ENCODE data around the gene KRTAP5-11.
"Not testable (repeated sequence)": the region's sequence is repeated elsewhere in the genome, so short reads cannot be mapped to it uniquely, and the experiment has no call there.

KRTAP5-11 gene

DNA sequence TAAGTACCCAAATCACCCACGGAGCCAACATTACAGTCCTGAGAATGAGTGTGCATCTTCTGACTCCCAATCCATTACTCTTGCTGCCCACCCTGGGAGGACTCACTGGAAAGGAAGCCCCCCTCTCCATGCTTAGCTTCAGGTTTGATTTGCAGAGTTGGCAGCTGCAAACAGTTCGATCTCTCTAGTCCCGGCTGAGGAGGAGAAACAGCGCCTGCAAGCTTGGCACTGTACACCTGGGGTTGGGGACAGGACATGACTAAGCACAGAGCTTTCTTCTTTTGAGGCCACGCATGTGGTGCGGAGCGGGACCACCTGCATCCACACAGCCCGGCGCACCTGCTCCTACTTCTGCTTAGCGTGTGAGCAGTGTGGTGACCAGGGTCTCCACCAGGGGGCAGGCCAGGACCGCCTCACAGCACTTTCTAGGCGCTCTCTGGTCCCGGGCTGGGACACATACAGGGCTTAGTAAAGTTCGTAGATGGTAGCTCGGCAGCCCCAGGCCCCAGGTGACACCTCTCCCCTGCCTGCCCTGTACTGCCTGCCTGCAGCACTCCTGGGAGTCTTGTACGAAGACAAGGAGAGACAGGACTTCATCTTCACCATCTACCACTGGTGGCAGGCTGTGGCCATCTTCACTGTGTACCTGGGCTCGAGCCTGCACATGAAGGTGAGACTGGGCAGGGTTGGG is 22.3 kb upstream of the KRTAP5-11 start:
- TF ChIP-seq CTCF (IDR thresholded peaks at IDR 0.05; ENCODE audit: borderline replicate concordance, insufficient read depth, low read depth, low read length): peak; percentile 19; the same call in 1 of the 2 replicates
- not testable (repeated sequence) for H3K4me3 ChIP-seq (ENCODE audit: low read depth, low read length)

DNA sequence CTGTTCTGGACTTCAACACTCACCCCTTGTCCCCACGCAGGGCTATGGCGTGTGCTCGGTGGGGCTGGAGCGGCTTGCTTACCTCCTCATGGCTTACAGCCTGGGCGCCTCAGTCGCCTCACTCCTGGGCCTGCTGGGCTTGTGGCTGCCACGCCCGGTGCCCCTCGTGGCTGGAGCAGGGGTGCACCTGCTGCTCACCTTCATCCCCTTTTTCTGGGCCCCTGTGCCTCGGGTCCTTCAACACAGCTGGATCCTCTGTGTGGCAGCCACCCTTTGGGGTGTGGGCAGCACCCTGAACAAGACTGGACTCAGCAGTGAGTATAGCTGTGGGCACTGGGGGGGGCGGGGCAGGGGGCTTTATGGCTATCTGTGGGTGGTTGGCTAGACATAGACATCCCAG is 20.5 kb upstream of the KRTAP5-11 start:
- not testable (repeated sequence) for H3K4me3 ChIP-seq (ENCODE audit: low read depth, low read length)

DNA sequence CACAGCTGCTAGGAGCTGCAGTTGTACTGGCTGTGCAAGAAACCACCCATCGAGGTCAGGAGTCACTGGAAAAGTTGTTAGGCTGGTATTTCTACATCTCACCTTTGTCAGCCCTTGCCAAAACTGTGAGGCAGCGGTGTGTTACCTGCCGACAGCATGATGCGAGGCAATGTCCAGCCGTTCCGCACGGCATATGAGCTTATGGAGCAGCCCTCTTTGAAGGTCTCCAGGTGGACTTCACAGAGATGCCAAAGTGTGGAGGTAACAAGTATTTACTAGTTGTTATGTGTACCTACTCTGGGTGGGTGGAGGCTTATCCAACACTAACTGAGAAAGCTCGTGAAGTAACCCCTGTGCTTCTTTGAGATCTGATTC is 6.9 kb upstream of the KRTAP5-11 start:
- not testable (repeated sequence) for H3K4me3 ChIP-seq (ENCODE audit: low read depth, low read length)

DNA sequence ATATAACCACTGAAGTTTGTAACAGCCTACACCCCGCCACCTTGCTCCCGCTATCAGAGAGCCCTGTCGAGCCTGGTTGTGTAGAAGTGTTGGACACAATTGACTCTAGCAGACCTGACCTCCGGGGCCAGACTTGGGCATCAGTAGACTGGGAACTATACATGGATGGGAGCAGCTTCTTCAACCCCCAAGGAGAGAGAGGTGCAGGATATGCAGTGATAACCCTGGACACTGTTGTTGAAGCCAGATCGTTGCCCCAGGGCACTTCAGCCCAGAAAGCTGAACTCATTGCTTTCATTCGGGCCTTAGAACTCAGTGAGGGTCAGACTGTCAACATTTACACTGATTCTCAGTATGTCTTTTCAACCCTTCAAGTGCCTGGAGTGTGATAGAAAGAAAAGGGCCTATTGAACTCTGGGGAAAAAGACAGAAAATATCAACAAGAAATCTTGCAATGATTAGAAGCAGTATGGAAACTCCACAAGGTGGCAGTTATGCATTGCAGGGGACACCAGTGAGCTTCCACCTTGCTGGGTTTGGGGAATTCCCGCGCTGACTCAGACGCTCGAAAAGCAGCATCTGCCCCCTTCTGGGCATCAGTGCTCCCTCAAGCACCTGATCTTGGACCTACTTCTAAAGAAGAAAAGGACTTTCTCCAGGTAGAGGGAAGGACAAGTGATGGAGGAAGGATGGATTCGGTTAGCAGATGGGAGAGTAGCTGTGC is 6.3 kb upstream of the KRTAP5-11 start:
- not testable (repeated sequence) for H3K4me3 ChIP-seq (ENCODE audit: low read depth, low read length)
- peak; percentile 35; the same call in 1 of the 2 replicates for TF ChIP-seq CTCF (IDR thresholded peaks at IDR 0.05; ENCODE audit: borderline replicate concordance, insufficient read depth, low read depth, low read length)

DNA sequence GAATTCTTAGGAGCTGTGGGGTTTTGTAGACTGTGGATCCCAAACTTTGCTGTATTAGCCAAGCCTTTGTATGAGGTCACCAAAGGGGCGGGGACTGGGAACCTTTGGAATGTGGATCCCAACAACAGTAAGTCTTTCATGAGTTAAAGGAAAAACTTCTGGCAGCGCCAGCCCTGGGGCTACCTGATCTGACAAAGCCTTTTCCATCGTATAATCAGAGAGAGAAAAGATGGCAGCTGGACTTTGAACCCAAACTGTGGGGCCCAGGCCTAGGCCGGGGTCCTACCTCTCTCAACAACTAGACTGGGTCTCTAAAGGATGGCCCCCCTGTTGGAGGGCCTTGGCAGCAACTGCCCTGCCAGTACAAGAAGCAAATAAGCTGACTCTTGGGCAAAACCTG is 5.6 kb upstream of the KRTAP5-11 start:
- H3K4me3 ChIP-seq (ENCODE audit: low read depth, low read length): not testable (repeated sequence)

DNA sequence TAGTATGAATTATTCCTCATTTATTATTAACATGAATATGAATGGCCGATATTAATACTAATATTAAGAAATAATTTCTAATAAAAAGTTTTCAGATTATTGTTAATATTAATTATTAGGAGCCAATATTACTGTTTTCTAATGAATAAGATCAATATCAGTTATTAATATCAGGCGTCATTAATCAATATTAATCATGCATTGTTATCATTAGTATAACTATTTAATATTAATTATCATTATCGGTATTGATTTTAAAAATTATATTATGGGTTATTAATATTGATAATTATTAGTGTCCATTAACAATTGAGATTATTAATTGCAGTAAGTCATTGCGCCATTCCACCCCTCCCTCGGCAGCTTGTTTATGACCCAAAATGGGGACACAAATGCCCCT is 3.0 kb upstream of the KRTAP5-11 start:
- H3K4me3 ChIP-seq (ENCODE audit: low read depth, low read length): not testable (repeated sequence)

- H3K4me3 ChIP-seq (ENCODE audit: low read depth, low read length): not testable (repeated sequence)
Measured at GRCh38 chr11:71582969-71583368, 294 bp upstream of the KRTAP5-11 start.

- TF ChIP-seq CTCF (IDR thresholded peaks at IDR 0.05; ENCODE audit: borderline replicate concordance, insufficient read depth, low read depth, low read length): no peak
- H3K4me3 ChIP-seq (ENCODE audit: low read depth, low read length): no peak overlapping the region
Measured at GRCh38 chr11:71581826-71582225, 849 bp downstream of the KRTAP5-11 start.

DNA sequence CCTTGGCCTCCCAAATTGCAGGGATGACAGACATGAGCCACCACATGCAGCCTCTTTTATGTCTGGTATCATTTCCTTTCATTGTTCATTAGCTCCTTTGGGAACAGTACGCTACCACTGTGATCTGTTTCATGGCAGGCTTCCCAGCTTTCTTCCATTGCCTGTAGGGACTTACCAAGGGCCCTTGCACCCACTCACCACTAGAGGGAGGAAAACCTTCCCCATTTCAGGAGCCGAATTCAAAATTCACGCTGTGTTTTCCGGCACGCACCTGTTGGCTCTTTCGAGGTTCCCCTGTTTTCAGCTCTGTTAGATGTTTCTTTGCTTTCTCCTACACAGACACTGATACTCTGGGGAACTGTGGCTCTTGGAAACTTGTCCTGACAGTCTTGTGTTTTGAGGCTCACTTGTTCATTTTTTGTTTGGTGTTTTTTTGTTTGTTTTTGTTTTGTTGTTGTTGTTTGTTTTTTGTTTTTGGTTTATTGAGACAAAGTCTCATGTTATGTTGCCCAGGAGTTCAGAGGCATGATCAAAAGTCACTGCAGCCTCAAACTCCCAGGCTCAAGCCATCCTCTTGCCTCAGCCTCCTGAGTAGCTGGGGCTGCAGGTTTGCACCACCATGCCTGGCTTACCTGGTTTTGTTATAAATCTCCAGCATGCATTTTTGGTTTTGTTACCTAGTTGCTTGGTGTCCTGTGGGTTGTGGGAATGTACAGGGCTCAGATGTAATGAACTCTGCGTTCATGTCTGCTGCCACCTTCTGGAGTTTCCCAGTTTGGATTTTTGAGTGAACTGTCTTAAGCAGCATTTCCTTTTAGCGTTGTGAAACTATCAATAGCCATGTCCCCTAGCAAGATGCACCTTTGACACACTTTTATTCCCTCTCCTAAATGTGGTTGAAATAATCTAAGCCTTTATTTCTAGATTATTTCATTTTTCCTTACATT is 2.3 kb downstream of the KRTAP5-11 start:
- H3K4me3 ChIP-seq (ENCODE audit: low read depth, low read length): no peak overlapping the region
- TF ChIP-seq CTCF (IDR thresholded peaks at IDR 0.05; ENCODE audit: borderline replicate concordance, insufficient read depth, low read depth, low read length): peak; percentile 90

DNA sequence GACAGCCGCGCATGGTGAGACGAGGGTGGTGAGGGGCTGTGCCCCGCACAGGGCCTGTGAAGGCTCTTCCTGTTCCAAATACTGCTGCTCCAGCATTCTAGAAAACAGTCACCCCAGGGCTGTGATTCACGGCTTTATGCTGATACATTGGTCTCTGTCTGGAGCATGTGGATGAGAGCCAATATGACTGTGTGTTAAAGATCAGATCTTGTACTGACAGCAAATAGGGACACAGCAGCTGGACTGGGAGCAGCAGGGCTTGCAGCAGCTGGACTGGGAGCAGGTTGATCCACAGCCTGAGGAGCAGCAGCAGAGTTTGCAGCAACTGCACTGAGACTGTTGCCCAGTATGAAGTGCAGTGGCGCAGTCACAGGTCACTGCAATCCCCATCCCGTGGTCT is 3.2 kb downstream of the KRTAP5-11 start:
- H3K4me3 ChIP-seq (ENCODE audit: low read depth, low read length): not testable (repeated sequence)

All from GM12875 (cell line).